Medulla oblongata (tissue), 1 donor: Measurements from ENCODE around the gene COL9A3.

Experiments used
- DNase-seq: peaks from one replicate; pipeline ENCODE4 v3.0.0-alpha.2; 2015; ENCODE audit errors: extremely low spot score

Gene COL9A3

GRCh38 chr20:62811320-62811719 is 5.5 kb upstream of the COL9A3 start:
- DNase-seq = no peak

GRCh38 chr20:62811720-62812119 is 5.1 kb upstream of the COL9A3 start:
- DNase-seq = no peak

GRCh38 chr20:62812181-62812906 is 4.5 kb upstream of the COL9A3 start:
- DNase-seq = no peak

- no peak for DNase-seq
These were observed 4.0 kb upstream of the COL9A3 start for GRCh38 chr20:62812907-62813200.

- DNase-seq = no peak
These were observed 3.3 kb upstream of the COL9A3 start for GRCh38 chr20:62813588-62813987.

GRCh38 chr20:62814060-62814708 is 2.7 kb upstream of the COL9A3 start:
- DNase-seq = no peak

- no peak for DNase-seq
These were observed 2.2 kb upstream of the COL9A3 start for GRCh38 chr20:62814709-62815065.

GRCh38 chr20:62815066-62815991 is 1.5 kb upstream of the COL9A3 start:
- DNase-seq = no peak

GRCh38 chr20:62816031-62816883 is 593 bp upstream of the COL9A3 start:
- DNase-seq = no peak

GRCh38 chr20:62817975-62818591 is 1.2 kb downstream of the COL9A3 start:
- no peak for DNase-seq

GRCh38 chr20:62818592-62819493 is 2.0 kb downstream of the COL9A3 start:
- DNase-seq = peak; percentile 82

GRCh38 chr20:62819494-62820174 is 2.8 kb downstream of the COL9A3 start:
- no peak for DNase-seq

- no peak for DNase-seq
These were observed 3.5 kb downstream of the COL9A3 start for GRCh38 chr20:62820208-62820961.

GRCh38 chr20:62820962-62821725 is 4.3 kb downstream of the COL9A3 start:
- DNase-seq = no peak

- DNase-seq = no peak
These were observed 4.9 kb downstream of the COL9A3 start for GRCh38 chr20:62821726-62822210.

GRCh38 chr20:62822239-62822787 is 5.5 kb downstream of the COL9A3 start:
- DNase-seq = no peak

- DNase-seq = no peak
These were observed 6.2 kb downstream of the COL9A3 start for GRCh38 chr20:62822788-62823651.
